GM18858 (cell line): ENCODE data around the gene SAMD4B.

ENCODE experiments used
- ATAC-seq: cut with Tn5 transposase; IDR thresholded peaks from one replicate; pipeline ENCODE4 v1.9.1; 2021; ENCODE audit not compliant: unreplicated experiment

Gene SAMD4B

DNA sequence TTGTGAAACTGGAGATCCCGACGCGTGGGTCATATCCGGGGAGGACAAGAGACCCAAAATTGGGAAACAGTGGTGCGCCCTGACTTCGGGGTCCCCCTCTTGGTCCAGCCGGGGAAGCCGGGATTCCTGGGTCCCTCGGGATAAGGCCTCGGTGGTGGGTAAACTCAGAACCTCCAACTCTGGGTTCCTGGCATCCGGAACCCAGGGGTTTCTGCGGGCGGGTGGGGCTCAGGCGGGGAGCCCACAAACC lies 65.1 kb downstream of the SAMD4B start:
- no peak for ATAC-seq

DNA sequence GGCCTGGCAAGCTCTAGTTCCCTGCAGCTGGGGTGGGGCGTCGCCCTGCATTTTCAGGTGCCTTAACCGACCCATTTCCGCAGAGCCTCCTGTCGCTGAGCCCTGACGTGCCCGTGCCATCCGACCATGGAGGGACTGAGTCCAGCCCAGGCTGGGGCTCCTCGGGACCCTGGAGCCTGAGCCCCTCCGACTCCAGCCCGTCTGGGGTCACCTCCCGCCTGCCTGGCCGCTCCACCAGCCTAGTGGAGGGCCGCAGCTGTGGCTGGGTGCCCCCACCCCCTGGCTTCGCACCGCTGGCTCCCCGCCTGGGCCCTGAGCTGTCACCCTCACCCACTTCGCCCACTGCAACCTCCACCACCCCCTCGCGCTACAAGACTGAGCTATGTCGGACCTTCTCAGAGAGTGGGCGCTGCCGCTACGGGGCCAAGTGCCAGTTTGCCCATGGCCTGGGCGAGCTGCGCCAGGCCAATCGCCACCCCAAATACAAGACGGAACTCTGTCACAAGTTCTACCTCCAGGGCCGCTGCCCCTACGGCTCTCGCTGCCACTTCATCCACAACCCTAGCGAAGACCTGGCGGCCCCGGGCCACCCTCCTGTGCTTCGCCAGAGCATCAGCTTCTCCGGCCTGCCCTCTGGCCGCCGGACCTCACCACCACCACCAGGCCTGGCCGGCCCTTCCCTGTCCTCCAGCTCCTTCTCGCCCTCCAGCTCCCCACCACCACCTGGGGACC lies 65.6 kb downstream of the SAMD4B start:
- no peak for ATAC-seq

DNA sequence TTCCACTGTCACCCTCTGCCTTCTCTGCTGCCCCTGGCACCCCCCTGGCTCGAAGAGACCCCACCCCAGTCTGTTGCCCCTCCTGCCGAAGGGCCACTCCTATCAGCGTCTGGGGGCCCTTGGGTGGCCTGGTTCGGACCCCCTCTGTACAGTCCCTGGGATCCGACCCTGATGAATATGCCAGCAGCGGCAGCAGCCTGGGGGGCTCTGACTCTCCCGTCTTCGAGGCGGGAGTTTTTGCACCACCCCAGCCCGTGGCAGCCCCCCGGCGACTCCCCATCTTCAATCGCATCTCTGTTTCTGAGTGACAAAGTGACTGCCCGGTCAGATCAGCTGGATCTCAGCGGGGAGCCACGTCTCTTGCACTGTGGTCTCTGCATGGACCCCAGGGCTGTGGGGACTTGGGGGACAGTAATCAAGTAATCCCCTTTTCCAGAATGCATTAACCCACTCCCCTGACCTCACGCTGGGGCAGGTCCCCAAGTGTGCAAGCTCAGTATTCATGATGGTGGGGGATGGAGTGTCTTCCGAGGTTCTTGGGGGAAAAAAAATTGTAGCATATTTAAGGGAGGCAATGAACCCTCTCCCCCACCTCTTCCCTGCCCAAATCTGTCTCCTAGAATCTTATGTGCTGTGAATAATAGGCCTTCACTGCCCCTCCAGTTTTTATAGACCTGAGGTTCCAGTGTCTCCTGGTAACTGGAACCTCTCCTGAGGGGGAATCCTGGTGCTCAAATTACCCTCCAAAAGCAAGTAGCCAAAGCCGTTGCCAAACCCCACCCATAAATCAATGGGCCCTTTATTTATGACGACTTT lies 66.4 kb downstream of the SAMD4B start:
- ATAC-seq = no peak

GRCh38 chr19:39409208-39410016 lies 67.2 kb downstream of the SAMD4B start:
- ATAC-seq = no peak

DNA sequence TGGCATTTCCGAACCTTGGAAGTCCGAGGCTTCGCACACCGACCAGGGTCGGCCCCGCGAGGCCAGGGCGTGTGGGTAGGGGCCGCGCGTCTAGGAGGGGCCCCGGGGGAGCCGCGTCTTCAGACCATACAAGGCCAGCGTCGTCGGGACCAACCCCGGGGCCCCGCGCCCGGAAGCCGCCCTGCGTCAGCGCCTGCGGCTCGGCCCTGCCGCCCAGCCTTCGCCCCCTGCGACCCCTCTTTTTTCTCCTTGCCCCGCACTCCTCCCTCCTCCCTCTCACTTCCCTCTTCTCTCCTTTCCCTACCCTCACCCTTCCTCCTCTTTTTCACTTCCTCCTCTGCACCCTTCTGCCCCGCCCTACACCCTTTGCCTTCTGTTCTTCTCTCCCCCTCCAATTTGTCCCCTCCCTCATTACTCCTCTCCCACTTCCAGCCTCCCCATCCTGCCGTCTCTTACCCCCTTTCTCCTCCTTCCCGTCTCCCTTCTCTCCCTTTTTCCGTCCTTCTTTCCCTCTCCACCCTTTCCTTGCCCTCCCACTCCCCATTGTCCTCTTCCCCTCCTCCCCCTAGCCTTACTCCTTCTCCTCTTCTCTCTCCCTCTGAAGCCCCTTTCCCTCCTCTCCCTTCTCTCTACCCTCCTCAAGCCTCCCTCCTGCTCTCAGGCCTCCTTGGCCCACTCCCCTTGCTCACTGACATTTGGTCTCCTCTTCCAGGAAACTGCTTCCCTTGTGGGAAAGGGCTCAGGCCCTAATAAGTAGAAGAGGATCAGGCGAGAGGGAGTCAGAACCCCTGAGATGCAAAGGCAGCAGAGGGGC lies 68.0 kb downstream of the SAMD4B start:
- no peak for ATAC-seq

DNA sequence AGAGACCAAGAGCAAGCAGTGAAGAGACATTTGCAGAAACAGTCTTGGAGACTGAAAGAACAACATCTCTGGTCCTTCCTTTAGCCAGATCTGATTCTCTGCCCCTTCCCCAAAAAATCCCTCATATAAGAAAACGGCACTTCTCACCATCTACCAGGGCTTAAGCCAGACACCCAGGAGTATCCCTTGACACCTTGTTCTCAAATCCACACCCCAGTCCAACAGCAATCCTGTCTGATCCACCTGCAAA lies 68.5 kb downstream of the SAMD4B start:
- no peak for ATAC-seq

DNA sequence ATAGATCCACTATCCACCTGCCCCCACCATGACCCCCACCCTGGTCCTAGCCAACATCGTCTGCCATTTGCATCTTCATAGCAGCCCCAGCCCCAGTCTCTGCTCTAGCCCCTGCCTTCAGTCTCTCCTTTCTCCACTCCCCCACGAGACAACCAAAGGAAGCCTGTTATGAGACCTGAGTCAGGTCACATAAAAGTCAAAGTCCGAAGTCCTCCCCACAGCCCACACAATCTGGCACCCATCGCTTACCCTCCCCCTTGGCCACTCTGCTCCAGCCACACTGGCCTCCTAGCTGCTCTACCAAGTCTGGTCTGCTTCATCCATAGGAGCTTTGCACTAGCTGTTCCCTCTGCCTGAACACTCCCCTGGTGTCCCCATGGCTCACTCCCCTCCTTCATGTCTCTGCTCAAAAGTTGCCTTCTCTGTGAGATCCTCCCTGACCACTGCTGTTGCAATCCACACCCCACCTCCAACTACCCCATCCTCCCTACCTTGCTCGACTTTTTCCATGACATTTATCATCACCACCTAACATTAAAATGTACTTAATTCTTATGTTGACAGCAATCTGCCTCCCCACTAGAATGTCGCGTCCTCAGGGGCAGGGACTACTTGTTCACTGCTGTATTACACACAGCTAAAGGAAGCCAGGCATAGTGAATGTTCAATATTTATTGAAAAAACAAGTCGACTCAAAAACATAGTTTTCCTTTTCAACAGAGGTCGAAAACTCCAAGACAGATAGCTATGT lies 69.0 kb downstream of the SAMD4B start:
- ATAC-seq = no peak

GRCh38 chr19:39411832-39412099 lies 69.5 kb downstream of the SAMD4B start:
- peak; percentile 10 for ATAC-seq

GRCh38 chr19:39412100-39412866 lies 70.1 kb downstream of the SAMD4B start, which contains the start of gene PLEKHG2:
PLEKHG2 (plus strand) TSS chr19:39412669; CDS start chr19:39414087, 1,418 bp downstream.
- peak; percentile 50 for ATAC-seq

- ATAC-seq = no peak
Observed at GRCh38 chr19:39412867-39413271, 70.6 kb downstream of the SAMD4B start.

DNA sequence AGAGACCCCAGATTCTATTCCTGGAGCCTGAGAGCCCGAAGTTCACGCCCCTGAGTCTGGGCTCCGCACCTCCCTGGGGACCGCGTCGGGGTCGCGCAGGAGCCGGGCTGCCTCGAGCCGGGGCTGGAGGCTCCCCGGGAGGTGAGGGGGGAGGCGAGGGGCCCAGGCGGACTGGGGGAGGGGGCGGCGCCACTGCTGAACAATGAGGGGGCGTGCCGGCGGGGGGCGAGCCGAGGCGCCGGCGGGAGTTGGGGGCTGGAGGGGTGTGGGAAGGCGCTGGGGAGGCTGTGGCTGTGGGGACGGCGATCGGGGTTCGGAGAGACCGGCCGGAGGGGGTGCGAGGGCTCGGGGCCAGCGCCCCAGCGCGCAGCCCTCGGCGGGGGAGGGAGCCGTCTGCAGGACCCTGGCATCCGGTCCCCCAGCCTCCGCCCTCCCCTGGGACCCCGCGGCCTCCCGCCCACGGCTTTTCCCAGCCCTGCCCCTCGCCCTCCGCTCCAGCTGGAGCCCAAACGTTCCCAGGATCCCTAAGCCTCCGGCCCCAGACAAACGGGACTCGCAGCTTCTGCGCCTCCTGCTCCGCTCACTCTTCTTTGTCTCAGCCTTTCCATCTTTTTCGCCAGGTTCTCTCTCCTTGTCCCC lies 71.2 kb downstream of the SAMD4B start:
- no peak for ATAC-seq

DNA sequence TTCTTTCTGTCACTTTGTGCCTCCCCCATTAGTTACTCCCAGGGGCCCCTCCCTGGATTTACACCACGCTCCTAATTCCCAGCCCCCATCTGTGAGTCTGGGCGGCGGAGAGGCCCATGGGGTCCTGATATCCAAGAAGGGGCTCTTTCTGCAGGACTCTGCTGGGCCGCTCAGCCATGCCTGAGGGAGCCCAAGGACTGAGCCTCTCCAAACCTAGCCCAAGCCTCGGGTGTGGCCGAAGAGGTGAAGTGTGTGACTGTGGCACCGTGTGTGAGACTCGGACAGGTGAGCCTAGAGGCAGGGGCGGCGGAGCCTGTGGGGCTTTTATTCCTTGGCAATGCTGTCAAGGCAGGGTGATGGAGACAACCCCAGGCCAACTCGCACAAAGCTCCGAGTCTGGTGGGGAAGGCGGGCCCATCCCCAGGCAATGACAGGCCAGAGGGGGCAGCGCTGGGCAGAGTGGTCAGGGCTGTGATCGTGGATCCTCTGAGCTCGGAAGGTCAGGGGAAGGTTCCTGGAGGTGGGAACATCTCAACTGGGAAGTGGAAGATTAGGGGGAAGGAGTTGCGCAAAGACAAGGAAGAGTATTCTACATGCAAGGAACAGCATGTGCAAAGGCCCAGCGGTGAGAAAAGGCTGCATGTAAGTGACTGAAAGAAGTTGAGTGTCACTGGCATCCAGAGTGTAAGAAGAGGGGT lies 71.8 kb downstream of the SAMD4B start:
- ATAC-seq = no peak

DNA sequence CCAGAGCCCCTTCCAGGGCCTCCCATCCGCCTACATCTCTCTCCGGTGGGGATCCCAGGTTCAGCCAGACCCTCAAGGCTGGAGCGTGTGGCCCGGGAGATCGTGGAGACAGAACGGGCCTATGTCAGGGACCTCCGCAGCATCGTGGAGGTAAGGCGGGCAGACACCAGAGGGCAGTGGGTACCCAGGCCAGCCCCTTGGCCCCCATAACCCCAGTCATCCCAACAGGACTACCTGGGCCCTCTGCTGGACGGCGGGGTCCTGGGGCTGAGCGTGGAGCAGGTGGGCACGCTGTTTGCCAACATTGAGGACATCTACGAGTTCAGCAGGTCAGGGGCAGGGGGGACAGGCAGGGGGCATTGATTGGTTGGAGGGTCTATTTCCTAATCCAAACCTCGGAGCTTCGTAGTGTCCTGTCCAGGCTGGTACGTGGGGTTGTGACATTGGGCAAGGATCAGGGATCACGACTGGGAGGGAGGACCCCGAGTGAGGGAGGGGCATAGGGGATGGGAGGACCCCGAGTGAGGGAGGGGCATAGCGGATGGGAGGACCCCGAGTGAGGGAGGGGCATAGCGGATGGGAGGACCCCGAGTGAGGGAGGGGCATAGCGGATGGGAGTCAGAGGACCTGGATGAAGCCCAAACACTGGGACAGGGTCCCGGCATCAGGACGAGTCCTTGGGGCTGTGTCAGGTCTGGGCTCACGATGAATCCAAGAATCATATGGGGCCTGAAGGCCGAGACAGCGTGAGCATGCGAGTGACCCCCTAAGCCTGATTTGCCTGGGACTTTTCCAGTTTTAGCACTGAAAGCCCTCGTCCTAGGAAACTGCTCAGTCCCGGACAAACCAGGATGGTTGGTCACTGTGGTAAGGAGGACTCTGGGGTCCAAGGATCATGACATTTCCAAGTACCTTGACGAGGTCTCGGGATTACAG lies 73.2 kb downstream of the SAMD4B start:
- ATAC-seq = no peak

- no peak for ATAC-seq
Observed at GRCh38 chr19:39416152-39417120, 74.2 kb downstream of the SAMD4B start.

GRCh38 chr19:39417463-39418181 lies 75.4 kb downstream of the SAMD4B start:
- ATAC-seq = no peak

GRCh38 chr19:39419003-39419402 lies 76.8 kb downstream of the SAMD4B start:
- no peak for ATAC-seq
